Ascending aorta (tissue), 2 donors: Measurements from ENCODE around the gene HOXA13. TPM values are rescaled to one million over a fixed set of nuclear protein-coding genes. Genes with fewer than 3 reads are reported as not detected.

Experiments
- DNase-seq, 2 donors: peaks; one replicate each; pipeline ENCODE4 v3.0.0-alpha.2; 2019; ENCODE audit warnings: low spot score in 2 of 2
- H3K27ac ChIP-seq, 2 donors: fragments of 200-600 bp; sonication (generic); one replicate each; pipeline ENCODE4 v1.5.1; 2016 to 2017; ENCODE audit warnings: mild to moderate bottlenecking in 1 of 2
- H3K27me3 ChIP-seq: fragments of 200-600 bp; sonication (generic); one replicate; pipeline ENCODE4 v1.5.1; 2017
- H3K36me3 ChIP-seq, 2 donors: fragments of 200-600 bp; sonication (generic); one replicate each; pipeline ENCODE4 v1.5.1; 2016
- H3K4me1 ChIP-seq, 2 donors: fragments of 200-600 bp; sonication (generic); one replicate each; pipeline ENCODE4 v1.5.1; 2016 to 2017; ENCODE audit warnings: mild to moderate bottlenecking in 1 of 2
- H3K4me3 ChIP-seq, 2 donors: fragments of 200-600 bp; sonication (generic); one replicate each; pipeline ENCODE4 v1.5.1; 2016 to 2017; ENCODE audit warnings: mild to moderate bottlenecking in 1 of 2
- H3K9me3 ChIP-seq, 2 donors: fragments of 200-600 bp; sonication (generic); one replicate each; pipeline ENCODE4 v1.5.1; 2016
- CTCF ChIP-seq, 3 experiments: fragments of 200-600 bp in 2 of 3; fragments of 450-650 bp in 1 of 3; sonication (generic) in 2 of 3; IDR thresholded peaks; one replicate each; pipeline ENCODE4 v1.5.1; 2016 to 2019; ENCODE audit warnings: antibody characterized with exemption in 3 of 3, mild to moderate bottlenecking in 1 of 3, moderate library complexity in 1 of 3
- intact Hi-C: fragments of 100-400 bp; cut with DNase I; formaldehyde crosslinking; loops from one replicate; pipeline ENCODE4 v1.15.1; 2023
- total RNA-seq: library from RNA; depleted of rRNA; stranded (reverse); fragments of >200 nt; gene quantifications from one replicate; pipeline ENCODE4 v1.1.0, GENCODE V29; 2016

Gene HOXA13
- total RNA-seq, 1 donor from 2014 or later, result not detected

DNA sequence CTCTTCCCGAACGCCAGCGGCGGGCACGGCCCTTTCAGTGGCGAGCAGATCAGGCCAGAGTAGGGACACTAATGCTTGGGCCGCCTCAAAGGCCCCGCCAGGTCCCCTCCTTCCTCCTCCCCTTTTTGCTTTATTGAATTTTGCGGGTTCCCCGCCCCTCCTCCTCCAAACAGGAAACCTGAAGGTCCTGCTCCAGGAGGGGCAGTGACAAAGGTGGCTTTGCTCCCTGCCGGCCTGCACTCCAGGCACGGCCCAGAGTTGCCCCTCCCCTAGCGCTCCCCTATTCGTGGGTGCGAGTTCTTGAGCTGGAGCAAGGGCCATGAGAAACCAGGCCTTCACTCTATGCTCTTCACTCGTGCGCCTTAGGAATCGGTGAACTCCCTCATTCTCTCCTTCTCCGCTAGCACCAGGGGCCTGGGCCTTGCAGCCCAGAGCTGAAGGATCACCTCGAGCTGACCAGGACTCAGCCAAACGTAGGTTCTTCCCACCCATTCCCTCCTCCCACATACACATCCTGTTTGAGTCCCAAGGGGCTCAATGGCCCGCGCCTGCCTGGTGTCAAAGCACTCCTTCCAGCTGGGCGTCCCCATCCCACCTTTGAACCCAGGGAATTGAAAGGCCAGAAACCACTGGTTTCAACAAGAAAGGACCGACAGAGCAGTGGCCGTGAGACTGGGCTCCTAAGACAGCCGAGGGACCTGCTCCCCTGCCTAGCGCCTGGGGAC lies 51.7 kb downstream of the HOXA13 start:
- H3K27ac ChIP-seq, result peak overlapping the region; percentile 83 to 88
- intact Hi-C loops, result no loop called here
- DNase-seq, result peak in 1 of 2 donors; percentile 73
- H3K4me3 ChIP-seq, result peak overlapping the region; percentile 68 to 69
- H3K27me3 ChIP-seq, result no peaks in the 10 kb centered on the region
- H3K9me3 ChIP-seq, result no peaks in the 10 kb centered on the region
- peaks cover 0 to 32% of the 10 kb centered on the region in 2 donors for H3K4me1 ChIP-seq
- no peak for TF ChIP-seq CTCF (IDR thresholded peaks at IDR 0.05)
- peaks cover 0 to 17% of the 10 kb centered on the region in 2 donors for H3K36me3 ChIP-seq

- H3K36me3 ChIP-seq, result peaks cover 0 to 17% of the 10 kb centered on the region in 2 donors
- TF ChIP-seq CTCF (IDR thresholded peaks at IDR 0.05), result no peak
- DNase-seq, result peak in 1 of 2 donors; percentile 88
- H3K9me3 ChIP-seq, result no peaks in the 10 kb centered on the region
- peaks cover 0 to 28% of the 10 kb centered on the region in 2 donors for H3K4me1 ChIP-seq
- peak within 1 kb of the TSS; percentile 83 to 88 for H3K27ac ChIP-seq
- intact Hi-C loops, result no loop called here
- no peaks in the 10 kb centered on the region for H3K27me3 ChIP-seq
- peak within 1 kb of the TSS; percentile 68 to 69 for H3K4me3 ChIP-seq
Measured at GRCh38 chr7:27147199-27148030, 52.5 kb downstream of the HOXA13 start, which contains the start of gene HOXA6. TSS of gene HOXA6 (minus strand) at chr7:27147774. CDS start at chr7:27147749, 25 bp downstream.

- H3K9me3 ChIP-seq, result no peaks in the 10 kb centered on the region
- peak in 1 of 2 donors; percentile 61 for DNase-seq
- no peaks in the 10 kb centered on the region for H3K27me3 ChIP-seq
- peak overlapping the region; percentile 83 to 88 for H3K27ac ChIP-seq
- H3K36me3 ChIP-seq, result peaks cover 0 to 17% of the 10 kb centered on the region in 2 donors
- no peak for TF ChIP-seq CTCF (IDR thresholded peaks at IDR 0.05)
- peaks cover 0 to 27% of the 10 kb centered on the region in 2 donors for H3K4me1 ChIP-seq
- intact Hi-C loops, result no loop called here
- peak overlapping the region; percentile 68 to 69 for H3K4me3 ChIP-seq
Measured at GRCh38 chr7:27146491-27147198, 53.2 kb downstream of the HOXA13 start.

- Histone ChIP-seq H3K4me3 (no peak overlapping the region), H3K27ac (peak overlapping the region in 1 of 2 donors; percentile 34)
- intact Hi-C loops, result no loop called here
Measured at GRCh38 chr7:27145914-27146412, 53.9 kb downstream of the HOXA13 start.

More at GRCh38 chr7:27145914-27146412, 53.9 kb downstream of the HOXA13 start:
- DNase-seq, result no peak
- Histone ChIP-seq H3K27me3 (no peaks in the 10 kb centered on the region), H3K4me1 (peaks cover 0 to 23% of the 10 kb centered on the region in 2 donors), H3K36me3 (peaks cover 0 to 17% of the 10 kb centered on the region in 2 donors), H3K9me3 (no peaks in the 10 kb centered on the region)
- TF ChIP-seq CTCF (IDR thresholded peaks at IDR 0.05), result no peak
